Measurements from ENCODE around the gene SLC6A13.

The SLC6A13 gene

GRCh38 chr12:177980-178828, 84.4 kb downstream of the SLC6A13 start:
- H3K9ac ChIP-seq (ENCODE audit: low read length) = no peak overlapping the region
- H2AFZ ChIP-seq (ENCODE audit: low read length) = no peak overlapping the region
- no peak overlapping the region for H3K27ac ChIP-seq (ENCODE audit: low read depth, low read length, poor library complexity, severe bottlenecking)
- H3K4me3 ChIP-seq (ENCODE audit: low read depth, low read length, poor library complexity, severe bottlenecking) = no peak overlapping the region
- H3K9me3 ChIP-seq (ENCODE audit: low read length) = no peaks in the 10 kb centered on the region
- H3K4me1 ChIP-seq (ENCODE audit: insufficient read depth, low read length, severe bottlenecking) = no peaks in the 10 kb centered on the region
- H3K9me2 ChIP-seq (ENCODE audit: low read depth, low read length) = no peaks in the 10 kb centered on the region
- H3K36me3 ChIP-seq (ENCODE audit: insufficient read depth, low read length) = no peaks in the 10 kb centered on the region
- no peak overlapping the region for H3K4me2 ChIP-seq (ENCODE audit: low read length)
- H4K20me1 ChIP-seq (ENCODE audit: insufficient read depth, low read length) = no peaks in the 10 kb centered on the region
- no peaks in the 10 kb centered on the region for H3F3A ChIP-seq (ENCODE audit: insufficient read depth, low read length)
- no peaks in the 10 kb centered on the region for H3K79me2 ChIP-seq (ENCODE audit: insufficient read depth, low read length)
- H3K27me3 ChIP-seq (ENCODE audit: insufficient read depth, low read length) = peaks cover 19% of the 10 kb centered on the region; the same call in 1 of the 2 replicates
- TF ChIP-seq EZH2 (IDR thresholded peaks at IDR 0.05; ENCODE audit: borderline replicate concordance, low read length) = no peak
- TF ChIP-seq CTCF (IDR thresholded peaks at IDR 0.05; ENCODE audit: low read length) = no peak

- no peak overlapping the region for H3K4me3 ChIP-seq (ENCODE audit: low read depth, low read length, poor library complexity, severe bottlenecking)
- TF ChIP-seq EZH2 (IDR thresholded peaks at IDR 0.05; ENCODE audit: borderline replicate concordance, low read length) (no peak), CTCF (IDR thresholded peaks at IDR 0.05; ENCODE audit: low read length) (no peak)
- H3K4me1 ChIP-seq (ENCODE audit: insufficient read depth, low read length, severe bottlenecking) = no peaks in the 10 kb centered on the region
- no peaks in the 10 kb centered on the region for H3K9me3 ChIP-seq (ENCODE audit: low read length)
- no peaks in the 10 kb centered on the region for H3K9me2 ChIP-seq (ENCODE audit: low read depth, low read length)
- no peak overlapping the region for H3K9ac ChIP-seq (ENCODE audit: low read length)
- no peak overlapping the region for H2AFZ ChIP-seq (ENCODE audit: low read length)
- no peaks in the 10 kb centered on the region for H3K79me2 ChIP-seq (ENCODE audit: insufficient read depth, low read length)
- H3K27me3 ChIP-seq (ENCODE audit: insufficient read depth, low read length) = peaks cover 20% of the 10 kb centered on the region
- no peak overlapping the region for H3K4me2 ChIP-seq (ENCODE audit: low read length)
- no peaks in the 10 kb centered on the region for H4K20me1 ChIP-seq (ENCODE audit: insufficient read depth, low read length)
- H3F3A ChIP-seq (ENCODE audit: insufficient read depth, low read length) = no peaks in the 10 kb centered on the region
- no peaks in the 10 kb centered on the region for H3K36me3 ChIP-seq (ENCODE audit: insufficient read depth, low read length)
- H3K27ac ChIP-seq (ENCODE audit: low read depth, low read length, poor library complexity, severe bottlenecking) = no peak overlapping the region
Measured at GRCh38 chr12:177336-177979, 85.2 kb downstream of the SLC6A13 start.

- no peak for TF ChIP-seq EZH2 (IDR thresholded peaks at IDR 0.05; ENCODE audit: borderline replicate concordance, low read length)
- H3K27ac ChIP-seq (ENCODE audit: low read depth, low read length, poor library complexity, severe bottlenecking) = no peak overlapping the region
- no peaks in the 10 kb centered on the region for H3K36me3 ChIP-seq (ENCODE audit: insufficient read depth, low read length)
- no peaks in the 10 kb centered on the region for H3F3A ChIP-seq (ENCODE audit: insufficient read depth, low read length)
- H3K4me1 ChIP-seq (ENCODE audit: insufficient read depth, low read length, severe bottlenecking) = no peaks in the 10 kb centered on the region
- H4K20me1 ChIP-seq (ENCODE audit: insufficient read depth, low read length) = no peaks in the 10 kb centered on the region
- H3K4me2 ChIP-seq (ENCODE audit: low read length) = no peak overlapping the region
- no peak overlapping the region for H2AFZ ChIP-seq (ENCODE audit: low read length)
- peaks cover 22% of the 10 kb centered on the region for H3K27me3 ChIP-seq (ENCODE audit: insufficient read depth, low read length)
- H3K9me3 ChIP-seq (ENCODE audit: low read length) = no peaks in the 10 kb centered on the region
- H3K9me2 ChIP-seq (ENCODE audit: low read depth, low read length) = no peaks in the 10 kb centered on the region
- no peaks in the 10 kb centered on the region for H3K79me2 ChIP-seq (ENCODE audit: insufficient read depth, low read length)
- no peak overlapping the region for H3K9ac ChIP-seq (ENCODE audit: low read length)
- no peak overlapping the region for H3K4me3 ChIP-seq (ENCODE audit: low read depth, low read length, poor library complexity, severe bottlenecking)
Measured at GRCh38 chr12:176321-177181, 86.1 kb downstream of the SLC6A13 start.
